ENCODE data around the gene NUP133.
"Not testable (repeated sequence)": the region's sequence is repeated elsewhere in the genome, so short reads cannot be mapped to it uniquely, and the experiment has no call there.

GRCh38 chr1:229511201-229511600 is 3.1 kb upstream of the NUP133 start:
- not testable (repeated sequence) for TF ChIP-seq CTCF, POLR2A (IDR thresholded peaks at IDR 0.05)

Measured in breast epithelium (tissue), 3 donors.